ENCODE data around the gene TCEAL8. TPM values are rescaled to one million over a fixed set of nuclear protein-coding genes. Genes with fewer than 3 reads are reported as not detected.

The TCEAL8 gene, protein sequence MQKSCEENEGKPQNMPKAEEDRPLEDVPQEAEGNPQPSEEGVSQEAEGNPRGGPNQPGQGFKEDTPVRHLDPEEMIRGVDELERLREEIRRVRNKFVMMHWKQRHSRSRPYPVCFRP
- total RNA-seq, result 10 to 100 TPM; 25.2 to 26.8 TPM
- polyA plus RNA-seq, result 10 to 100 TPM; 66.4 to 71.4 (median 69.3) TPM
- 12.8 to 30.7 (median 16.7) reads per million in 6 experiments for total RNA-seq

DNA sequence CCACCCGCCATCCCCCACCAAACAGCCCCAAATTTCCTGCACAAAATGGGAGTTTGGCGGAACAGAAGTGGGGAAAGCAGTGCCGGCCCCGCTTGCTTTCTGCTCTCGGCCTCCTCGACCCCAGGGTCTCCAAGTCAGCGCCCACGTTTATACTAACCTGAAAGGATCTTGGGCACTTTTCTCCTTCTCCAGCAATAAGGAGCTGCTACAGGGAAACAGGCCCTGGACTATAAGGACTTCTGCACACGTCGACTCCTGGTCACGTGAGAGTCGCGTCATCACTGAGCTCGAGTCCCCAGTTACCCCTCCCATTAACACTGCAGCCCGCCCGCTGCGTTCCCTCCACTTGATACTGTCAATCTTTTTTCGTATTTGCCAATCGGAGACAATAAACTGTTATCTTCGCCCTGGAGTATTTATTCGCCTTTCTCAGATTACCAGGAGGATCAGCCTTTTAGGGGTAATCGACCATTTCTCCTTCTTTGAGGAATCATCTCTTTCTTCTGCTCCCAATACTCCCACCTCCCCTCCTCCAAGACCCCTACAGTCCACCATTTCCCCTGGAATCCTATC lies at the start of gene TCEAL8:
TCEAL8 (minus strand) TSS at position 235 of the 573 bp plus-strand sequence. CDS start 1,176 bp downstream, outside the sequence.
- H3K27ac Mint-ChIP-seq, result peak within 1 kb of the TSS; percentile 94 to 99 (median 98)
- peaks cover 11 to 22% (median 18%) of the 10 kb centered on the region in 4 donors for H3K4me1 Mint-ChIP-seq
- H3K36me3 Mint-ChIP-seq, result peaks cover 0 to 5% (median 0%) of the 10 kb centered on the region in 3 donors
- POLR2A ChIA-PET, result interaction anchor here (2.0 kb wide), 1 partner anchor 40 kb away, joined by 8 read pairs; the partner anchor contains the start of gene BEX4
- peak within 1 kb of the TSS; percentile 90 to 99 (median 96) for H3K4me3 Mint-ChIP-seq
- DNase-seq (peak; percentile 32 to 80 (median 51)), ATAC-seq (peak; percentile 94 to 97)
- no peaks in the 10 kb centered on the region for H3K27me3 Mint-ChIP-seq
- no peaks in the 10 kb centered on the region for H3K9me3 Mint-ChIP-seq

DNA sequence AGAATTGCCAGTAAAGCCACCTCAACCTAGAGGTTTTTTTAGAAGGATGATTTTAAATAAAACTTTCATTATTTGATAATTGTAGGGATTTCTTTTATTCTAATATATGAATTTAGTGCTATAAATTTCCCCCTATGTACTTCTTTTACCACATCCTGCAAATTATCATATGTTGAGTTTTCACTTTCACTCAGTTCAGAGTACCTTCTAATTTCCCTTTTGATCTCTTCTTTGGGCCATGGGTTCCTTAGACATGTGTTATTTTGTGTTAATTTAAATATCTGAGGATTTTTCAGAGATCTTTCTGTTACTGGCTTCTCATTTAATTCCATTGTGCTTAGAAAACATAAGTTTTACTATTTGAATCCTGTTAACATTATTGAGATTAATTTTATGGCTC lies 49.8 kb upstream of the TCEAL8 start:
- POLR2A ChIA-PET, result no interaction called here
- H3K4me1 Mint-ChIP-seq, result peaks cover 1 to 9% (median 6%) of the 10 kb centered on the region in 4 donors
- ATAC-seq, result no peak

DNA sequence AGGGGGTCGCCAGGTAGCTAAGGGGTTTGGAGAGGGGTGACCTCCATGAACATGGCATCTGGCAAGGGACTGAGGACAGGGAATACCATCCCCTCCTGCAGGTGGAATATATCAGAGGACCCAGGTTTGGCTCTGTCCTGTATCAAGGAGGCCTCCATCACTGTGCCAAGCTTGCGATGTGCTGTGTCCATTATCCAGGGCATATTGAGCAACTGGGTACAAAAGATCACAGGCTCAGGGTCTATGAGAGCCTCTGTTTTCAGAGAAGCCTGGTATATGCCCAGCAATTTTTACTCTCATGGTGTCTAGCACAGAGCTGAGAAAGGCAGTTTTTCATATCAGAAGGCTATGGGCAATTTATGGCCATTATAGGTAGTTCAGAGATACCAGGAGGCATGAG lies 38.2 kb upstream of the TCEAL8 start:
- H3K27me3 Mint-ChIP-seq, result peaks cover 0 to 4% (median 0%) of the 10 kb centered on the region in 5 donors
- ATAC-seq (no peak), DNase-seq (no peak)
- no peaks in the 10 kb centered on the region for H3K4me1 Mint-ChIP-seq
- H3K9me3 Mint-ChIP-seq, result peaks cover 0 to 14% (median 0%) of the 10 kb centered on the region in 9 donors
- POLR2A ChIA-PET, result no interaction called here
- H3K36me3 Mint-ChIP-seq, result peaks cover 0 to 6% (median 0%) of the 10 kb centered on the region in 3 donors
- H3K4me3 Mint-ChIP-seq, result no peak overlapping the region
- H3K27ac Mint-ChIP-seq, result no peak overlapping the region

More for the DNA sequence above, 49.8 kb upstream of the TCEAL8 start:
- no peak overlapping the region for H3K27ac Mint-ChIP-seq
- peaks cover 5 to 12% (median 5%) of the 10 kb centered on the region in 3 donors for H3K36me3 Mint-ChIP-seq
- DNase-seq, result no peak
- peaks cover 0 to 1% (median 0%) of the 10 kb centered on the region in 9 donors for H3K9me3 Mint-ChIP-seq
- H3K4me3 Mint-ChIP-seq, result no peak overlapping the region
- H3K27me3 Mint-ChIP-seq, result no peaks in the 10 kb centered on the region

DNA sequence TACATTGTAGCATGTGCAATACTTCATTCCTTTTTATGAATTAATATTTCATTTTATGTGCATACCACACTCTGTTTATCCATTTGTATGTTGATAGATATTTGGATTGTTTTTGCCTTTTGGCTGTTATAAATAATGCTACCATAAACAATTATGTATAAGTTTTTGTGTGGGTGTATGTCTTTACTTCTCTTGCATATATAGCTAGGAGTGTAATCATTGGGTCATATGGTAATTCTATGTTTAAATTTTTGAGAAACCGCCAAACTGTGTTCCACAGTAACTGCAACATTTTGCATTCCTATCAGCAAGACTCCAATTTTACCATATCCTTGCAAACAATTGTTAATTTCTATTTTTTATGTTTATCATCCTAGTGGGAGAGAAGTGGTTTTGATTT lies 24.7 kb upstream of the TCEAL8 start:
- DNase-seq, result no peak
- Mint-ChIP-seq H3K4me1 (peaks cover 3 to 16% (median 11%) of the 10 kb centered on the region in 4 donors), H3K27ac (no peak overlapping the region), H3K9me3 (peaks cover 0 to 2% (median 0%) of the 10 kb centered on the region in 9 donors), H3K4me3 (no peak overlapping the region), H3K27me3 (peaks cover 18 to 67% (median 23%) of the 10 kb centered on the region in 5 donors), H3K36me3 (no peaks in the 10 kb centered on the region)
- POLR2A ChIA-PET, result no interaction called here
- ATAC-seq, result no peak

DNA sequence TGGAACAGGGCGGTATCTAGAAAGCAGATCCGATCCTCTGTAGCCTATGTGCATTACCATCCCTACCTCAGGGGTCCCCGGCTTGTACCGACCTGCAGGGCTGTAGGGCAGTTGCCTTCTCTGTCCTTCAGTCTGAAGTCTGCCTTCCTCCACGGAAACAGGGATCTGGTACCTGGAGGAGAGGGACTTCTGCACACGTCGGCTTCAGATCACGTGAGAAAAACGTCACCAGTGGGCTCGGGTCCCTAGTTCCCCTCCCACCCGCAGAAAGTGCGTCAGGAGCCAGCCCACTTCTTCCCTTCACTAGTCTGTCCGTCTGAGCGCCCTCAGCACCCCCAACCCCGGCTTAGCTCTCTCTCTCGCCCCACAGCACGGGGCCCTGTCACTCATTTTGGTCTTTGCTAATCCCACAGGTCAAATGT lies 21.6 kb upstream of the TCEAL8 start, which contains the start of gene TCEAL5:
TCEAL5 (minus strand) TSS at position 170 of the 422 bp plus-strand sequence. CDS start 2,187 bp downstream, outside the sequence.
- Mint-ChIP-seq H3K4me1 (peaks cover 3 to 16% (median 11%) of the 10 kb centered on the region in 4 donors), H3K27me3 (peaks cover 23 to 78% (median 28%) of the 10 kb centered on the region in 5 donors), H3K36me3 (no peaks in the 10 kb centered on the region), H3K27ac (peak within 1 kb of the TSS in 3 of 10 donors; percentile 0 to 56 (median 8)), H3K4me3 (peak within 1 kb of the TSS; percentile 51 to 85 (median 66)), H3K9me3 (peaks cover 0 to 1% (median 0%) of the 10 kb centered on the region in 9 donors)
- DNase-seq (peak in 1 of 10 donors; percentile 52), ATAC-seq (peak; percentile 49 to 57)
- POLR2A ChIA-PET, result no interaction called here

DNA sequence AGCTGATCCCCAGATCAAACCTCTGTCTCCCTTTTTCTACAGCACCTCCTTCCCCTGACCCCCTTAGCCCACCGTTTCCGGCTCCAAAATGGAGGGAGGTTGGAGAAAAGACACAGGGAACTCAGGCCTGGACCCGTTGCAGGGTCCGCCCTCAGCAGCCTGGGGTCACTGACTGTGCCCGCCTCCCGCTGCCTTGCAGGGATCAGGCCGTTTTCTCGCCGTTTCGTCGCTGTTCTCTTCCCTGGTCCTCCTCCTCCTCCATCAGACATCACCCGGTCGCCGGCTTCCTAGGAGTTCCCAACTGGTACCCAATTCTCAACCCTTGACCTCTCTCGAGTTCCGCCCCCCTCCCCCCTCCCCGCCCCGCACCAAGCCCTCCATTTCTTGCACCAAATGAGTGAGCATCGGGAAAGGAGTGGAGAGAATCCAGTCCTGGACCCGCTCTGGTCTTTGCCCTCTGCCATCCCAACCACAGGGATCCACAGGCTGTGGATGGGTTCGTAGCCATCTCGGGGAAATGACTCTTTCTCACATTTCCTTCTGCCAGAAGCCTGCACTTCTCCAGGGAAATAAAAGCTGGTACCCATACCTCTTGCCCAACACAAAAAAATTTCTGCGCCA lies 21.1 kb upstream of the TCEAL8 start:
- H3K27ac Mint-ChIP-seq, result no peak overlapping the region
- POLR2A ChIA-PET, result no interaction called here
- DNase-seq (no peak), ATAC-seq (no peak)
- peak overlapping the region; percentile 51 to 85 (median 66) for H3K4me3 Mint-ChIP-seq
- no peaks in the 10 kb centered on the region for H3K36me3 Mint-ChIP-seq
- peaks cover 0 to 1% (median 0%) of the 10 kb centered on the region in 9 donors for H3K9me3 Mint-ChIP-seq
- H3K4me1 Mint-ChIP-seq, result peaks cover 3 to 16% (median 11%) of the 10 kb centered on the region in 4 donors
- peaks cover 23 to 72% (median 31%) of the 10 kb centered on the region in 5 donors for H3K27me3 Mint-ChIP-seq

DNA sequence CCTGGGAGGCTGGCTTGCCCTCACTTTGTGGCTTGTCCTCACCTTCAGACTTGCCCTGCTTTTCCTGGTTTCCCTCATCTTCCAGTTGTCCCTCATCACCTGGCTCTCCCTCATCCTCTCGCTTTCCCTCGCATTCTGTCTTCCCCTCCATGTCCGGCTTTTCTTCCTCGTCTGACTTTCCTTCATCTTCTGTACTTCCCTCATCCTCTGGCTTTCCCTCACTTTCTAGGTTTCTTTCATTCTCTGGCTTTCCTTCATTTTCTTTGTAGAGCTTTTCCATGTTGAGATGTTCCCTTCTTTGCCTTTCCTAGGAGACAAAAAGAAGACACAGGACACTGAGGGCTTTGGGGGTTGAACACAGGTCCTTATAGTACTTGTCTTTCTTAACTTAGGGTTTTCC lies 19.3 kb upstream of the TCEAL8 start:
- no peaks in the 10 kb centered on the region for H3K36me3 Mint-ChIP-seq
- H3K4me1 Mint-ChIP-seq, result peaks cover 3 to 16% (median 11%) of the 10 kb centered on the region in 4 donors
- DNase-seq (no peak), ATAC-seq (no peak)
- H3K27me3 Mint-ChIP-seq, result peaks cover 19 to 57% (median 28%) of the 10 kb centered on the region in 5 donors
- H3K9me3 Mint-ChIP-seq, result peaks cover 0 to 1% (median 0%) of the 10 kb centered on the region in 9 donors
- no peak overlapping the region for H3K4me3 Mint-ChIP-seq
- POLR2A ChIA-PET, result no interaction called here
- peak overlapping the region in 1 of 10 donors; percentile 4 for H3K27ac Mint-ChIP-seq

DNA sequence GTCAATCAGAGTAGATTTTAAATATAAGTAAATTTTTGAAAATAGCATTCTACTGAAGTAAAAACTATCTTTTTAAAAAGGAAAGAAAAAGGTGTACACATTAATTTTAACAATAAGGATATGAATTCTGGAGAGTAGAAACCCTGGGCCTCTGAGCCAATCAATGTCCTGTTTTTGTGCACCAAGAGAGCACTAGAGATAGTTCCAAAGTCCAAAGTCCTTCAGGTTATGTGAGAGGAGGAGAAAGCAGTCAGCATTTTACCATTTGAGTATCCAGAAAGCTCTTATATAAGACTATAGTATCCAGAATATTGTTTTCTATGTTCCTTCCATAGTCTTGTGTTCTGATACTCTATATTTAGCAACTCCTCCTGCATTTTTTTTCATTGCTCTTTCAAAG lies 3.3 kb upstream of the TCEAL8 start:
- Mint-ChIP-seq H3K4me1 (peaks cover 9 to 22% (median 15%) of the 10 kb centered on the region in 4 donors), H3K4me3 (no peak overlapping the region), H3K27me3 (peaks cover 0 to under 1% (median 0%) of the 10 kb centered on the region in 5 donors), H3K9me3 (peaks cover 0 to 4% (median 0%) of the 10 kb centered on the region in 9 donors), H3K27ac (no peak overlapping the region), H3K36me3 (peaks cover 0 to 4% (median 0%) of the 10 kb centered on the region in 3 donors)
- DNase-seq (no peak), ATAC-seq (no peak)
- POLR2A ChIA-PET, result interaction anchor here (0.5 kb wide), 1 partner anchor 117 kb away, joined by 4 read pairs; no protein-coding TSS in a partner anchor

DNA sequence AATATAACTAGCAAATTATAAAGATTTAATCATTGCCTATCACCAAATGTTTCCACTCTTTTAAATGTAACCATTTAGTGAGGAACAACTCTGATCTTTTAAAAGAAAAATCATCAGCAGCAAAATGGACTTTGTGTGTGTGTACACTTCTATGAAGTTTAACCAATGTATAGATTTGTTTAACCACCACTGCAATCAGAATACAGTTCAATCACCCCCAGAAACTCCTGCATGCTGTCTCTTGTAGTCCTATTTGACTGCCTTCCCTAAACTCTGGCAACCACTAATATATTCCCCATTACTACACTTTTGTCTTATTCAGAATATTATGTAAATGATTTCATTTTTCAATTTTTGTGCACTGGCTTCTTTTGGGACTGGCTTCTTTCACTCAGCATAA lies 1.7 kb upstream of the TCEAL8 start:
- H3K27me3 Mint-ChIP-seq, result no peaks in the 10 kb centered on the region
- DNase-seq (no peak), ATAC-seq (no peak)
- H3K4me3 Mint-ChIP-seq, result no peak overlapping the region
- POLR2A ChIA-PET, result no interaction called here
- peaks cover 0 to 5% (median 0%) of the 10 kb centered on the region in 3 donors for H3K36me3 Mint-ChIP-seq
- no peak overlapping the region for H3K27ac Mint-ChIP-seq
- peaks cover 11 to 22% (median 18%) of the 10 kb centered on the region in 4 donors for H3K4me1 Mint-ChIP-seq
- H3K9me3 Mint-ChIP-seq, result no peaks in the 10 kb centered on the region

DNA sequence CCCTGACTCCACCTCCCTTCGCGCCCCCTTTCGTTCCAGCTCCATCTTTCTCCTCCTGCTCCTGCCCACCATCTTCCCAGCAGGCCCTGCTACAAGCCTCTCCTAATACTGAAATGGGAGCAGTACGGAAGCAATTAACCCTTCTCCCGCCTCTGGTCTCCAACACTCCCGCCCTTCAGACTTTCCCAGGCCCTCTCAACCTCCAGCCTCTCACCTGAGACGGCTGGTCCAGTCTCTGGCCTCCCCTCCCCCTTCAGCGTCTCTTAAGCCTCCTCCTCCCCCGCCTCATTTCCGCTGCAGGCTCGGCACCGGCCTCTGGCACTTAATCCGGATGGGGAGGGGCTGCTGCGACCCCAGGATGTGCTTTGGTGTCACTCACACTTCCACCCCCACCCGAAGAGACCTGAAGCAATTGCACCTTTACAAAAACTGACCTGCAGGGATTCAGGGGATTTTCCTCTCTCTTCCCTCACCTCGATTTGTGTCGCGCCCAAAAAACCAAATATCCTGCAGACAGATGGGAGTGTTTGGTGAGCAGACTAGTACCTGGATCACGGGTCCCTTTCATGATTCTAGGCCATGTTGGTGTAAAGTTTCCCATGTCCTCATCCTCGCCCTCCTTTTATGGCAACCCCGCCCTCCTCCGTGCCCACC lies 657 bp downstream of the TCEAL8 start:
- Mint-ChIP-seq H3K4me1 (peaks cover 11 to 22% (median 18%) of the 10 kb centered on the region in 4 donors), H3K9me3 (no peaks in the 10 kb centered on the region), H3K27me3 (no peaks in the 10 kb centered on the region), H3K4me3 (peak overlapping the region; percentile 90 to 99 (median 96)), H3K27ac (peak overlapping the region; percentile 94 to 99 (median 98)), H3K36me3 (peaks cover 0 to 5% (median 0%) of the 10 kb centered on the region in 3 donors)
- DNase-seq (peak in 7 of 10 donors; percentile 6 to 63 (median 17)), ATAC-seq (peak; percentile 45 to 50)
- POLR2A ChIA-PET, result interaction anchor here (2.0 kb wide), 1 partner anchor 39 kb away, joined by 8 read pairs; the partner anchor contains the start of gene BEX4

DNA sequence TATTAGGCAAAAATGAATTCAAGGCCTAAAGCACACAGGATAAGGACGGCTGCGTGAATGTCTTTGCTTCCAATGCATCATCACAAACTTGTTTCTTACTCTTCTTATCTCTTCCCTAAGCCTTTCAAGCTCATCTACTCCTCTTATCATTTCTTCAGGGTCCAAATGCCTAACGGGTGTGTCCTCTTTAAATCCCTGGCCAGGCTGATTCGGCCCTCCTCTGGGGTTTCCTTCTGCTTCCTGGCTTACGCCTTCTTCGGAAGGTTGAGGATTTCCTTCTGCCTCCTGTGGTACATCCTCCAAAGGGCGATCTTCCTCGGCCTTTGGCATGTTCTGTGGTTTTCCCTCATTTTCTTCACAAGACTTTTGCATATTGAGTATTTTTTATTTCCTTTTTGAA lies 1.3 kb downstream of the TCEAL8 start:
- no peak for ATAC-seq
- Mint-ChIP-seq H3K36me3 (peaks cover 0 to 5% (median 0%) of the 10 kb centered on the region in 3 donors), H3K4me1 (peaks cover 11 to 22% (median 18%) of the 10 kb centered on the region in 4 donors), H3K27me3 (no peaks in the 10 kb centered on the region), H3K4me3 (peak overlapping the region; percentile 90 to 99 (median 96)), H3K9me3 (no peaks in the 10 kb centered on the region), H3K27ac (peak overlapping the region; percentile 90 to 99 (median 96))
- no peak for DNase-seq
- POLR2A ChIA-PET, result interaction anchor here (2.0 kb wide), 1 partner anchor 39 kb away, joined by 8 read pairs; the partner anchor contains the start of gene BEX4

DNA sequence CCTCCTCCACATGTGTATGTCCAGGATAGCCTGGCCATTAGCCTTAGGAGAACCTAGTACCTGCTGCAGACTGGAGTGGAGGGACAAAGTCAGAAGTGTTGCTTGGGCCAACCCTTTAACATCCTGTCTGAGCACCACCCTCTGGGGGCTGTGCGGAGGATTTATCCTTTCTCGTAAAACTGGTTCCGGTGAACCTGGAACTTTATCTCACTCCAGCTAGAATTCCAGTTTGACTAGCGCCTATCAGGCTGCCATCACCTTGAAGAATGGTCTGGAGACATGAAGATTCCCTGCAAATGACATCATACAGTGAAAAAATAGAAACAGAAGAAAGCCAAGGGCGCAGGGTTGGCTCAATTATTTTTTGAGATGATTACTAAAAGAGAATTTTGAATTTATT lies 4.0 kb downstream of the TCEAL8 start:
- no peaks in the 10 kb centered on the region for H3K9me3 Mint-ChIP-seq
- H3K27ac Mint-ChIP-seq, result no peak overlapping the region
- POLR2A ChIA-PET, result no interaction called here
- peaks cover 0 to 5% (median 0%) of the 10 kb centered on the region in 3 donors for H3K36me3 Mint-ChIP-seq
- H3K27me3 Mint-ChIP-seq, result no peaks in the 10 kb centered on the region
- peaks cover 11 to 22% (median 18%) of the 10 kb centered on the region in 4 donors for H3K4me1 Mint-ChIP-seq
- no peak overlapping the region for H3K4me3 Mint-ChIP-seq
- DNase-seq, result no peak
- no peak for ATAC-seq

Measured in naive thymus-derived CD8-positive, alpha-beta T cell (primary cell).